Heart left ventricle (tissue), 16 donors: ENCODE results near the gene TCERG1. TPM values are rescaled to one million over a fixed set of nuclear protein-coding genes. Genes with fewer than 3 reads are reported as not detected.

ENCODE experiments used
- ATAC-seq, 4 donors: fragments of 200-7000 bp; cut with Tn5 transposase; one replicate each; pipeline ENCODE4 v1.9.1; 2020 to 2022; ENCODE audit warnings: moderate library complexity in 4 of 4, mild to moderate bottlenecking in 3 of 4, moderate number of reproducible peaks in 1 of 4
- DNase-seq, 5 donors: peaks; one replicate each; pipeline ENCODE4 v3.0.0-alpha.2; 2020
- H3K27ac ChIP-seq, 12 donors: fragments of 200-600 bp; sonication (generic) in 4 of 12; one replicate each; pipeline versions ENCODE4 v1.5.0 to v1.8.0; 2016 to 2022; ENCODE audit warnings: mild to moderate bottlenecking in 2 of 12
- H3K27me3 ChIP-seq, 9 donors: fragments of 200-600 bp; sonication (generic) in 2 of 9; one replicate each; pipeline versions ENCODE4 v1.5.1 to v1.8.0; 2016 to 2022; ENCODE audit warnings: mild to moderate bottlenecking in 3 of 9
- H3K36me3 ChIP-seq, 9 donors: fragments of 200-600 bp; sonication (generic) in 2 of 9; one replicate each; pipeline versions ENCODE4 v1.5.0 to v1.8.0; 2018 to 2022; ENCODE audit warnings: mild to moderate bottlenecking in 2 of 9
- H3K4me1 ChIP-seq, 12 donors: fragments of 200-600 bp; sonication (generic) in 4 of 12; one replicate each; pipeline versions ENCODE4 v1.5.0 to v1.8.0; 2016 to 2022; ENCODE audit warnings: mild to moderate bottlenecking in 3 of 12
- H3K4me3 ChIP-seq, 12 donors: fragments of 200-600 bp; sonication (generic) in 4 of 12; one replicate each; pipeline versions ENCODE4 v1.5.0 to v1.8.0; 2017 to 2022; ENCODE audit warnings: mild to moderate bottlenecking in 9 of 12, moderate library complexity in 4 of 12
- H3K9me3 ChIP-seq, 12 donors: fragments of 200-600 bp; sonication (generic) in 4 of 12; one replicate each; pipeline versions ENCODE4 v1.5.0 to v1.8.0; 2016 to 2022; ENCODE audit warnings: mild to moderate bottlenecking in 1 of 12
- POLR2A ChIP-seq, 2 donors: fragments of 450-650 bp; IDR thresholded peaks; one replicate each; pipeline ENCODE4 v1.6.1; 2017; ENCODE audit warnings: antibody characterized with exemption in 2 of 2, mild to moderate bottlenecking in 2 of 2, moderate library complexity in 2 of 2
- WGBS, 4 donors: extraction: QIAGEN DNeasy Blood & Tissue Kit in 2 of 4; methylation state at CpG; one replicate each; pipeline versions ENCODE4 v1.1.5 to v1.1.7; 2013 to 2018; 5-methylcytosine and 5-hydroxymethylcytosine counted together
- intact Hi-C, 10 donors: fragments of 100-400 bp; cut with DNase I; formaldehyde crosslinking; loops; one replicate each; pipeline versions ENCODE4 v1.11.1 to v1.14.2; 2022
- polyA plus RNA-seq, 2 donors: library from polyadenylated mRNA; stranded (reverse); fragments of 200-250 nt; gene quantifications; one replicate each; pipeline ENCODE4 v1.2.3, GENCODE V29; 2013
- total RNA-seq, 9 donors: library from RNA; depleted of rRNA in 2 of 9; stranded (reverse); fragments of >200 nt in 2 of 9; fragmentation: NEBNext Ultra II Directional in 3 of 9; extraction: Animal tissue kit (Norgen Biotek cat#: 25700) in 3 of 9; gene quantifications; one replicate each; pipeline versions ENCODE4 v1.1.0 to v1.2.4, GENCODE V29; 2016 to 2023
- TF ChIP-seq, protein P1 (sequence below), 12 donors: fragments of 200-600 bp; sonication (generic) in 4 of 12; IDR thresholded peaks; one replicate each; pipeline versions ENCODE4 v1.5.0 to v1.8.0; 2018 to 2022; ENCODE audit warnings: antibody characterized with exemption in 12 of 12, mild to moderate bottlenecking in 5 of 12
- donor health status: ischemic (EF 13 %, LVEDD 7.1; RV severe dilation, severe dysfunction).
- donor health status: healthy with polysubstance abuse.
- donor health status: DM: no; HTN: yes; CAD: no.
- donor health status: DM: no; HTN: no; CAD: no.
- donor health status: ischemic (EF 25% LVEDD 6.9; RV normal size, moderate dysfunction).
- donor health status: ischemic (EF 25% LVEDD 5.7; RV mildly dilated, moderate dysfunction).
- donor health status: healthy.
- donor health status: DM: yes; HTN: yes; CAD: no.
- donor health status: ischemic (EF 35%, LVEDD 5.7; RV mildly dilated, moderate dysfunction).
- donor health status: nonischemic (EF 11% LVEDD 7.7; RV severe dilation, severe dysfunction).
- donor health status: DM: yes; HTN: yes; CAD: no.
- donor health status: PGD.
- donor health status: ischemic (EF 29% LVEDD 5.4; RV normal size, mild dysfunction).
- donor health status: nonischemic (EF 23%, LVEDD 6.1; RV moderate dilation, normal function).

The TCERG1 gene
- total and polyA plus RNA-seq, 11 donors = 13.8 to 28.7 (median 21.6) TPM

DNA sequence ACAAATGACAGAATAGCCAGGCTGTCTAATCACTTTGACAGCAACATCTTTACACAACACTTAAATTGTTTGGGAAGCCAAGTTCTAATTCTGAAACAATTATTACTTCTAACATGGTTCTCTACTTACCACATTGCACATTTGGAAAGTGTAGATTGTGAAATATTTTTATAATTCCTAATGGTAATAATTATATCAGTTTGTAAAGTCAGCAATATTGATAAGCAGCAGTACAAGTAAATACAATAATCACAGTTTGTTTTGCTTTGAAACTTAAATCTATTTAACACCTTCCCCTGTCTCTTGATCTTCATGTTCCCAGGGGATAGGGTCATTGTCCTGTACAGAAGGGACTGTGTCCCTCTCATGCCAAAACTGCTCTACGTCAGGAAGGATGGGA is 67.4 kb downstream of the TCERG1 start:
- H3K27ac ChIP-seq = no peak overlapping the region
- no peak for ATAC-seq
- peaks cover 0 to 6% (median 0%) of the 10 kb centered on the region in 9 donors for H3K27me3 ChIP-seq
- no peaks in the 10 kb centered on the region for H3K4me1 ChIP-seq
- TF ChIP-seq POLR2A (IDR thresholded peaks at IDR 0.05) = no peak
- TF ChIP-seq, protein P1, sequence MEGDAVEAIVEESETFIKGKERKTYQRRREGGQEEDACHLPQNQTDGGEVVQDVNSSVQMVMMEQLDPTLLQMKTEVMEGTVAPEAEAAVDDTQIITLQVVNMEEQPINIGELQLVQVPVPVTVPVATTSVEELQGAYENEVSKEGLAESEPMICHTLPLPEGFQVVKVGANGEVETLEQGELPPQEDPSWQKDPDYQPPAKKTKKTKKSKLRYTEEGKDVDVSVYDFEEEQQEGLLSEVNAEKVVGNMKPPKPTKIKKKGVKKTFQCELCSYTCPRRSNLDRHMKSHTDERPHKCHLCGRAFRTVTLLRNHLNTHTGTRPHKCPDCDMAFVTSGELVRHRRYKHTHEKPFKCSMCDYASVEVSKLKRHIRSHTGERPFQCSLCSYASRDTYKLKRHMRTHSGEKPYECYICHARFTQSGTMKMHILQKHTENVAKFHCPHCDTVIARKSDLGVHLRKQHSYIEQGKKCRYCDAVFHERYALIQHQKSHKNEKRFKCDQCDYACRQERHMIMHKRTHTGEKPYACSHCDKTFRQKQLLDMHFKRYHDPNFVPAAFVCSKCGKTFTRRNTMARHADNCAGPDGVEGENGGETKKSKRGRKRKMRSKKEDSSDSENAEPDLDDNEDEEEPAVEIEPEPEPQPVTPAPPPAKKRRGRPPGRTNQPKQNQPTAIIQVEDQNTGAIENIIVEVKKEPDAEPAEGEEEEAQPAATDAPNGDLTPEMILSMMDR (IDR thresholded peaks at IDR 0.05) = no peak
- intact Hi-C loops = no loop called here
- DNase-seq = no peak
- 57 to 70% (median 64%) methylated on average over 1 of the region's 1 CpG for WGBS, 4 donors
- no peaks in the 10 kb centered on the region for H3K9me3 ChIP-seq
- H3K36me3 ChIP-seq = peaks cover 0 to 39% (median 30%) of the 10 kb centered on the region in 9 donors
- H3K4me3 ChIP-seq = no peak overlapping the region

DNA sequence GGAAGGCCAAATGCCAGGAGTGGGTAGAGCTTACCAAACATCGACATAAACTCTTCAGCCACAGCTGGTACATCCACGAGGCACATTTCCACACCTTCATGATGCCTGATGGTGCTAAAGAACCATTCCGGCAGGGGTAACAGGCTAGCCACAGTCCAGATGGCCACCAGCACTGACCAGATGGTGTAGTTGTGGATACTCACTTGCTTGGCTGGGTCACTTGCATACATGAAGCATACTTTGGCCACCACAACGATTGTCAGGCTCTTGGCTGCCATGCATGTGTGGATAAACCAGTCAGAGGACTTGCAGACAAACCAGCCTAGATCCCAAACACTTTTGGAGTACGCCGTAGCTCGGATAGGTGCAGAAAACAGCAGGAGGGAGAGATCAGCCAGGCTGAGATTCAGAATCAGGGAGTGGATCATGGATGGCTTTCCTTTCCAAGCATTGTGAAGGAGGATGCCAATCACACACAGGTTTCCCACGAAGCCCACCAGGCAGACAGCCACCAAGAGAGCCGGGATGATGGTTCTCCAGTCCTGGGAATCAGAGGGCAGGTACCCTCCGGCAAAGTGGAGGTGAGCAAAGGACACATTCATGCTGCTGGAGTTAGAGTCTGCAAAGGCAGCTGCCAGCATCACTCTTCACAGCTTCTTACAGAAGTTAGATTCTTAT is 68.5 kb downstream of the TCERG1 start:
- no peak for TF ChIP-seq POLR2A (IDR thresholded peaks at IDR 0.05)
- TF ChIP-seq, protein P1 (IDR thresholded peaks at IDR 0.05) = no peak
- Histone ChIP-seq H3K9me3 (no peaks in the 10 kb centered on the region), H3K27ac (no peak overlapping the region), H3K36me3 (peaks cover 0 to 28% (median 20%) of the 10 kb centered on the region in 9 donors), H3K4me1 (no peaks in the 10 kb centered on the region), H3K27me3 (peaks cover 0 to 6% (median 0%) of the 10 kb centered on the region in 9 donors), H3K4me3 (no peak overlapping the region)
- no peak for ATAC-seq
- intact Hi-C loops = no loop called here
- WGBS, 4 donors = 80 to 85% (median 81%) methylated on average over 10 of the region's 10 CpGs
- DNase-seq = no peak

DNA sequence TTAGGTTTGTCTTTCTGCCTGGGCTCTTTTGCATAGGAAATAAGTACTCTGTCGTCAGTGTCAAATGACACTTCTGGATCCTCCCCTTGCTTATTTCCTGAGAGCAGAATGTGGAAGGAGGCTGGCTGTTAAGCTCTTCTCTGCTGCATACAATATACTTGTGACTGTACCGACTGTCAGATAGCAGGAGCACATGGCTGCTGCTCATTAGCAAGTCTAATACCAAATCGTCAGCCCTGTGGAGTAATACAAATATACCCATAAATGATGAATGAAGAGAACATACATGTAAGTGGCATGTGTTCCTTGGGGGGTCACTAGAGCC is 69.0 kb downstream of the TCERG1 start, which contains the start of gene GPR151:
Gene GPR151 (minus strand): TSS at position 40 of the 325 bp plus-strand sequence. CDS start 77 bp downstream, outside the sequence.
- Histone ChIP-seq H3K4me3 (no peak within 1 kb of the TSS), H3K4me1 (no peaks in the 10 kb centered on the region), H3K36me3 (peaks cover 0 to 23% (median 15%) of the 10 kb centered on the region in 9 donors), H3K27ac (no peak within 1 kb of the TSS), H3K27me3 (peaks cover 0 to 6% (median 0%) of the 10 kb centered on the region in 9 donors), H3K9me3 (no peaks in the 10 kb centered on the region)
- no peak for ATAC-seq
- TF ChIP-seq POLR2A (IDR thresholded peaks at IDR 0.05) = no peak
- TF ChIP-seq, protein P1 (IDR thresholded peaks at IDR 0.05) = no peak
- intact Hi-C loops = no loop called here
- WGBS, 4 donors = 14 to 26% (median 20%) methylated on average over 3 of the region's 3 CpGs
- DNase-seq = no peak

DNA sequence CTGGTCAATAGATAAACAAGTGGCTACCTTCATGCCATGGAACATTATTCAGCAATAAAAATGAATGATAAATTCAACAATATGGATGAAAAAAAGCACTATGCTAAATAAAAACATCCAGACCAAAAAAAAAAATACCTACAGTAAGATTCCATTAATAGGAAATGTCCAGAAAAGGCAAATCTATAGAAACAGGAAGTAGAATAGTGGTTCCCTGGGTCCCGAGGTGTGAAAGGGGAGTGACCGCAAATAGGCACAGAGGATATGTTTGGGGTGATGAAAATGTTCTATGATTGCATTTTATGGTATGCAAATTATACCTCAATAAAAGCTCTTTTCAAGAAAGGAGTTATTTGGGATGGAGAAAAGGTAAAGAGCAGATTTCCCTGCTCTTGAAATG is 72.4 kb downstream of the TCERG1 start:
- no peaks in the 10 kb centered on the region for H3K4me1 ChIP-seq
- 50 to 68% (median 65%) methylated on average over 2 of the region's 2 CpGs for WGBS, 4 donors
- no peak for TF ChIP-seq POLR2A (IDR thresholded peaks at IDR 0.05)
- TF ChIP-seq, protein P1 (IDR thresholded peaks at IDR 0.05) = no peak
- no peak overlapping the region for H3K27ac ChIP-seq
- no peak overlapping the region for H3K4me3 ChIP-seq
- H3K27me3 ChIP-seq = peaks cover 0 to 6% (median 0%) of the 10 kb centered on the region in 9 donors
- H3K9me3 ChIP-seq = no peaks in the 10 kb centered on the region
- no peaks in the 10 kb centered on the region for H3K36me3 ChIP-seq
- ATAC-seq (no peak), DNase-seq (no peak)
- intact Hi-C loops = no loop called here
